Sigmoid colon (tissue), 4 donors: Measurements from ENCODE around the gene KCNAB1.

ENCODE experiments used
- CTCF ChIP-seq, 4 experiments: fragments of 450-650 bp in 3 of 4; fragments of 200-600 bp in 1 of 4; IDR thresholded peaks; one replicate each; pipeline ENCODE4 v1.5.1; 2016 to 2019; ENCODE audit warnings: antibody characterized with exemption in 4 of 4, mild to moderate bottlenecking in 3 of 4, moderate library complexity in 2 of 4
- EP300 ChIP-seq, 4 donors: sonication (generic); formaldehyde crosslinking; IDR thresholded peaks; one replicate each; pipeline ENCODE4 v1.6.1; 2017; ENCODE audit warnings: antibody characterized with exemption in 4 of 4
- POLR2A ChIP-seq, 2 donors: fragments of 450-650 bp; IDR thresholded peaks; one replicate each; pipeline ENCODE4 v1.6.1; 2016; ENCODE audit warnings: antibody characterized with exemption in 2 of 2, mild to moderate bottlenecking in 2 of 2, moderate library complexity in 2 of 2
- POLR2AphosphoS5 ChIP-seq, 4 donors: sonication (generic); formaldehyde crosslinking; IDR thresholded peaks; one replicate each; pipeline ENCODE4 v1.6.1; 2017; ENCODE audit warnings: antibody characterized with exemption in 4 of 4

DNA sequence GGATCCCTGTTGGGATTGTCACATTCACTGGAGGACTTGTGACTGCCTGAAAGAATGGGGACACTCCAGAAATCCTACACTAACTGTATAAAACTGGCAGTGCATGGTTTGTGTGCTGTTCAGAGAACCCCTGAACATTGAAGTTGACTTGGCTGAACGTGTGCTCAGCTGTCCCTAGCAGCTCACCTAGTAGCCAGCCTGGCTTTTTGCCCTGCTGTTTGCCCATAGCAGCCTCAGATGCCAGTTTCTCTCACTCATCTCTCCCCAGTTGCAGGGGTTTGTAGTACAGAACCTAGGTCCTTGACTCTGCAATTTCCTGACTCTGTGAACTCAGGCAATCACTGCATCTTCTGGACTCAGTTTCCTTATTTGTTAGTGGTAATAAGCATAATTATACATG, 63.0 kb downstream of the KCNAB1 start:
- TF ChIP-seq CTCF (IDR thresholded peaks at IDR 0.05) (no peak), EP300 (IDR thresholded peaks at IDR 0.05) (no peak), POLR2A (IDR thresholded peaks at IDR 0.05) (no peak), POLR2AphosphoS5 (IDR thresholded peaks at IDR 0.05) (no peak)
